WTC11 (cell line): Measurements from ENCODE around the gene CASP3. TPM values are rescaled to one million over a fixed set of nuclear protein-coding genes. Genes with fewer than 3 reads are reported as not detected.
A peak's percentile ranks its signal among the peaks of the same experiment; 100 is the strongest.

ENCODE experiments used
- ATF1 ChIP-seq: sonication (generic); formaldehyde crosslinking; IDR thresholded peaks from 2 replicates; pipeline ENCODE4 v1.8.1; 2023; ENCODE audit warnings: mild to moderate bottlenecking, moderate library complexity, missing genetic modification reagents
- CBFB ChIP-seq: sonication (generic); formaldehyde crosslinking; IDR thresholded peaks from 2 replicates; pipeline ENCODE4 v1.8.1; 2022; ENCODE audit warnings: mild to moderate bottlenecking, low read depth, missing genetic modification reagents
- E2F5 ChIP-seq: sonication (generic); formaldehyde crosslinking; IDR thresholded peaks from 2 replicates; pipeline ENCODE4 v1.8.1; 2022; ENCODE audit warnings: mild to moderate bottlenecking, moderate library complexity, missing genetic modification reagents
- EMX1 ChIP-seq: fragments of 250-450 bp; sonication (Bioruptor Pico); IDR thresholded peaks from 2 replicates; pipeline ENCODE4 v1.8.0; 2021; ENCODE audit warnings: mild to moderate bottlenecking
- ETV6 ChIP-seq: sonication (generic); formaldehyde crosslinking; IDR thresholded peaks from 2 replicates; pipeline ENCODE4 v1.8.1; 2022; ENCODE audit warnings: mild to moderate bottlenecking, missing genetic modification reagents
- GABPB1 ChIP-seq: sonication (generic); formaldehyde crosslinking; IDR thresholded peaks from 2 replicates; pipeline ENCODE4 v1.8.1; 2023; ENCODE audit warnings: mild to moderate bottlenecking, missing genetic modification reagents
- HMGA2 ChIP-seq: fragments of 250-450 bp; sonication (Bioruptor Pico); IDR thresholded peaks from 2 replicates; pipeline ENCODE4 v1.4.0; 2021; ENCODE audit warnings: mild to moderate bottlenecking, moderate library complexity
- JUN ChIP-seq: sonication (generic); formaldehyde crosslinking; IDR thresholded peaks from 2 replicates; pipeline ENCODE4 v1.8.0; 2023; ENCODE audit warnings: mild to moderate bottlenecking, missing genetic modification reagents
- KAT7 ChIP-seq: sonication (generic); formaldehyde crosslinking; IDR thresholded peaks from 2 replicates; pipeline ENCODE4 v1.8.1; 2023; ENCODE audit warnings: missing genetic modification reagents, mild to moderate bottlenecking, borderline replicate concordance
- MAX ChIP-seq: sonication (generic); formaldehyde crosslinking; IDR thresholded peaks from 2 replicates; pipeline ENCODE4 v1.8.0; 2022; ENCODE audit warnings: mild to moderate bottlenecking, missing genetic modification reagents
- MYBL2 ChIP-seq: sonication (generic); formaldehyde crosslinking; IDR thresholded peaks from 2 replicates; pipeline ENCODE4 v1.8.1; 2023; ENCODE audit warnings: mild to moderate bottlenecking, moderate library complexity, missing genetic modification reagents
- NFE2L1 ChIP-seq: sonication (generic); formaldehyde crosslinking; IDR thresholded peaks from 2 replicates; pipeline ENCODE4 v1.8.1; 2023; ENCODE audit warnings: missing genetic modification reagents
- NFYB ChIP-seq: sonication (generic); formaldehyde crosslinking; conservative IDR thresholded peaks from 2 replicates; pipeline ENCODE4 v1.8.0; 2022; ENCODE audit warnings: low read depth, missing genetic modification reagents
- NR2C2 ChIP-seq: sonication (generic); formaldehyde crosslinking; IDR thresholded peaks from 2 replicates; pipeline ENCODE4 v1.8.0; 2022; ENCODE audit warnings: mild to moderate bottlenecking, missing genetic modification reagents
- PRDM15 ChIP-seq: sonication (generic); formaldehyde crosslinking; IDR thresholded peaks from 2 replicates; pipeline ENCODE4 v1.8.0; 2022; ENCODE audit warnings: missing genetic modification reagents
- RELA ChIP-seq: sonication (generic); formaldehyde crosslinking; IDR thresholded peaks from 2 replicates; pipeline ENCODE4 v1.8.1; 2022; ENCODE audit warnings: missing genetic modification reagents, mild to moderate bottlenecking, borderline replicate concordance
- SOX15 ChIP-seq: fragments of 250-450 bp; sonication (Bioruptor Pico); IDR thresholded peaks from 2 replicates; pipeline ENCODE4 v1.9.0; 2021; ENCODE audit warnings: mild to moderate bottlenecking
- TEAD4 ChIP-seq: sonication (generic); formaldehyde crosslinking; IDR thresholded peaks from 2 replicates; pipeline ENCODE4 v1.8.0; 2022; ENCODE audit warnings: mild to moderate bottlenecking, missing genetic modification reagents
- USF2 ChIP-seq: sonication (generic); formaldehyde crosslinking; IDR thresholded peaks from 2 replicates; pipeline ENCODE4 v1.8.1; 2023; ENCODE audit warnings: mild to moderate bottlenecking, missing genetic modification reagents, moderate library complexity
- ZNF219 ChIP-seq: sonication (generic); formaldehyde crosslinking; IDR thresholded peaks from 2 replicates; pipeline ENCODE4 v1.8.0; 2023; ENCODE audit warnings: missing genetic modification reagents, mild to moderate bottlenecking, borderline replicate concordance
- ZNF263 ChIP-seq: sonication (generic); formaldehyde crosslinking; IDR thresholded peaks from 2 replicates; pipeline ENCODE4 v1.8.1; 2022; ENCODE audit warnings: low read depth, mild to moderate bottlenecking, moderate library complexity, missing genetic modification reagents
- ZNF423 ChIP-seq: fragments of 250-450 bp; sonication (Bioruptor Pico); IDR thresholded peaks from 2 replicates; pipeline ENCODE4 v2.1.2; 2022; ENCODE audit warnings: mild to moderate bottlenecking, moderate library complexity
- total RNA-seq: library from RNA; stranded (reverse); gene quantifications from 3 replicates; pipeline ENCODE4 v1.2.3, GENCODE V29; 2021
- TF ChIP-seq, protein P1 (sequence below): sonication (generic); formaldehyde crosslinking; IDR thresholded peaks from 2 replicates; pipeline ENCODE4 v1.8.1; 2023; ENCODE audit warnings: mild to moderate bottlenecking, missing genetic modification reagents
- TF ChIP-seq, protein P2 (sequence below): sonication (generic); formaldehyde crosslinking; IDR thresholded peaks from 2 replicates; pipeline ENCODE4 v1.8.1; 2023; ENCODE audit warnings: mild to moderate bottlenecking, missing genetic modification reagents, borderline replicate concordance
- TF ChIP-seq, protein P3 (sequence below): sonication (generic); formaldehyde crosslinking; IDR thresholded peaks from 2 replicates; pipeline ENCODE4 v1.8.0; 2023; ENCODE audit warnings: mild to moderate bottlenecking, missing genetic modification reagents

CASP3 gene
- total RNA-seq, 1 experiment from 2014 or later: 78.9 TPM

DNA sequence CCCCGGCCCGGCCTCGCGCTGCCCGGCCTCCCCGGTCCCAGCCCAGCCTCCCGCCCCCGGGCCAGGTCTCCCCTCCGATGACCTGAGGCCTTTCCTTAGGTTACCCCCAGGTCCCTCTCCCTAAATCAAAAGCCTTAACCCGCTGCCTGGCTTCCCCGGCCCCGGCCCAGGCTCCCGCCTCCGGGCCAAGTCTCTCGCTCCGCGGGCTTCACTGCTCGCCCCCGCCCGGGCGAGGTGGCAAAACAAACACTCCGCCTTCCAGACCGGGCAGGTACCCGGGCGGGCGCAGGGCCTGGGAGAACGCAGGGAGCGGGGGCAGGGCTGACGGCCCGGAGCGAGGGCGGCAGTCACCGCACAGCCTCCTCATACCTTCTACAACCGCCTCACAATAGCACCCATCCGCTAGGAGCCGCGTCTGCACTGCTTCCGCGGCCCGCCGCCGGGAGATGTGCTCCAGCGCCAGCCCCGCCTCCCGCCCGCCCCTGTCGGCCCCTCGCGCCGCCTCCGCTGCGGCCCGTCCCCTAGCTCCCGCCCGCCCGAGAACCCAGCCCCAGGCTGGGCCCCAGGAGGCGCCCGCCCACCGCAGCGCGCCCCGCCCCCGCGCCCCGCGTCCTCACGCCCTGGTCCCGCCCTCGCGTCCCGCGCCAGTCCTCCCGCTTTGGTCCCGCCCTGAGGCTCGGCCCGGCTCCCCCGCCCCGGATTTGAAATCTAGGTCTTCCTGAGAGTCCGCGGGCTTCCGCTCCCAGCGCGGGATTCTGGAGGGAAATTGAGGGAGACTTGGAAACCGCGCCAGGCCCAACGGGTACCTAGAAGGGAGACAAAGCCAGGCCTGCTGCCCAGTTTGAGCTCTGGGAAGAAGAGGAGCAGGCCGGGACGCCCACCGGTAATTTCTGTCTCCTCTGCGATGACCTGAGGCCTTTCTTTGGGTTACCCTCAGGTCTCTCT is at the start of gene CASP3, which contains the start of gene PRIMPOL (continued):
- TF ChIP-seq, protein P1, sequence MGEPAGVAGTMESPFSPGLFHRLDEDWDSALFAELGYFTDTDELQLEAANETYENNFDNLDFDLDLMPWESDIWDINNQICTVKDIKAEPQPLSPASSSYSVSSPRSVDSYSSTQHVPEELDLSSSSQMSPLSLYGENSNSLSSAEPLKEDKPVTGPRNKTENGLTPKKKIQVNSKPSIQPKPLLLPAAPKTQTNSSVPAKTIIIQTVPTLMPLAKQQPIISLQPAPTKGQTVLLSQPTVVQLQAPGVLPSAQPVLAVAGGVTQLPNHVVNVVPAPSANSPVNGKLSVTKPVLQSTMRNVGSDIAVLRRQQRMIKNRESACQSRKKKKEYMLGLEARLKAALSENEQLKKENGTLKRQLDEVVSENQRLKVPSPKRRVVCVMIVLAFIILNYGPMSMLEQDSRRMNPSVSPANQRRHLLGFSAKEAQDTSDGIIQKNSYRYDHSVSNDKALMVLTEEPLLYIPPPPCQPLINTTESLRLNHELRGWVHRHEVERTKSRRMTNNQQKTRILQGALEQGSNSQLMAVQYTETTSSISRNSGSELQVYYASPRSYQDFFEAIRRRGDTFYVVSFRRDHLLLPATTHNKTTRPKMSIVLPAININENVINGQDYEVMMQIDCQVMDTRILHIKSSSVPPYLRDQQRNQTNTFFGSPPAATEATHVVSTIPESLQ: no peak
- no peak for TF ChIP-seq NFYB (CRISPR knock-in tag)
- 0 out of 2 replicates have a peak, but pooled peaks have one; percentile 22 for TF ChIP-seq RELA (CRISPR knock-in tag)
- TF ChIP-seq E2F5: peak; percentile 82; the same call in 1 of the 2 replicates
- no peak; the same call in 1 of the 2 replicates for TF ChIP-seq MAX (CRISPR knock-in tag)
- TF ChIP-seq CBFB (CRISPR knock-in tag): no peak
- TF ChIP-seq ZNF263 (CRISPR knock-in tag): 0 out of 2 replicates have a peak, but pooled peaks have one; percentile 10
- TF ChIP-seq SOX15 (CRISPR knock-in tag): no peak
- TF ChIP-seq GABPB1: no peak
- TF ChIP-seq ZNF423: no peak
- TF ChIP-seq KAT7 (CRISPR knock-in tag): no peak
- no peak for TF ChIP-seq TEAD4 (CRISPR knock-in tag)
- no peak for TF ChIP-seq NR2C2 (CRISPR knock-in tag)
- TF ChIP-seq ATF1 (CRISPR knock-in tag): no peak
- TF ChIP-seq HMGA2 (CRISPR knock-in tag): no peak
- no peak for TF ChIP-seq JUN (CRISPR knock-in tag)
- TF ChIP-seq ZNF219: no peak
- TF ChIP-seq, protein P2, sequence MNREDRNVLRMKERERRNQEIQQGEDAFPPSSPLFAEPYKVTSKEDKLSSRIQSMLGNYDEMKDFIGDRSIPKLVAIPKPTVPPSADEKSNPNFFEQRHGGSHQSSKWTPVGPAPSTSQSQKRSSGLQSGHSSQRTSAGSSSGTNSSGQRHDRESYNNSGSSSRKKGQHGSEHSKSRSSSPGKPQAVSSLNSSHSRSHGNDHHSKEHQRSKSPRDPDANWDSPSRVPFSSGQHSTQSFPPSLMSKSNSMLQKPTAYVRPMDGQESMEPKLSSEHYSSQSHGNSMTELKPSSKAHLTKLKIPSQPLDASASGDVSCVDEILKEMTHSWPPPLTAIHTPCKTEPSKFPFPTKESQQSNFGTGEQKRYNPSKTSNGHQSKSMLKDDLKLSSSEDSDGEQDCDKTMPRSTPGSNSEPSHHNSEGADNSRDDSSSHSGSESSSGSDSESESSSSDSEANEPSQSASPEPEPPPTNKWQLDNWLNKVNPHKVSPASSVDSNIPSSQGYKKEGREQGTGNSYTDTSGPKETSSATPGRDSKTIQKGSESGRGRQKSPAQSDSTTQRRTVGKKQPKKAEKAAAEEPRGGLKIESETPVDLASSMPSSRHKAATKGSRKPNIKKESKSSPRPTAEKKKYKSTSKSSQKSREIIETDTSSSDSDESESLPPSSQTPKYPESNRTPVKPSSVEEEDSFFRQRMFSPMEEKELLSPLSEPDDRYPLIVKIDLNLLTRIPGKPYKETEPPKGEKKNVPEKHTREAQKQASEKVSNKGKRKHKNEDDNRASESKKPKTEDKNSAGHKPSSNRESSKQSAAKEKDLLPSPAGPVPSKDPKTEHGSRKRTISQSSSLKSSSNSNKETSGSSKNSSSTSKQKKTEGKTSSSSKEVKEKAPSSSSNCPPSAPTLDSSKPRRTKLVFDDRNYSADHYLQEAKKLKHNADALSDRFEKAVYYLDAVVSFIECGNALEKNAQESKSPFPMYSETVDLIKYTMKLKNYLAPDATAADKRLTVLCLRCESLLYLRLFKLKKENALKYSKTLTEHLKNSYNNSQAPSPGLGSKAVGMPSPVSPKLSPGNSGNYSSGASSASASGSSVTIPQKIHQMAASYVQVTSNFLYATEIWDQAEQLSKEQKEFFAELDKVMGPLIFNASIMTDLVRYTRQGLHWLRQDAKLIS (CRISPR knock-in tag): no peak
- no peak for TF ChIP-seq PRDM15 (CRISPR knock-in tag)
- no peak for TF ChIP-seq NFE2L1
- TF ChIP-seq, protein P3, sequence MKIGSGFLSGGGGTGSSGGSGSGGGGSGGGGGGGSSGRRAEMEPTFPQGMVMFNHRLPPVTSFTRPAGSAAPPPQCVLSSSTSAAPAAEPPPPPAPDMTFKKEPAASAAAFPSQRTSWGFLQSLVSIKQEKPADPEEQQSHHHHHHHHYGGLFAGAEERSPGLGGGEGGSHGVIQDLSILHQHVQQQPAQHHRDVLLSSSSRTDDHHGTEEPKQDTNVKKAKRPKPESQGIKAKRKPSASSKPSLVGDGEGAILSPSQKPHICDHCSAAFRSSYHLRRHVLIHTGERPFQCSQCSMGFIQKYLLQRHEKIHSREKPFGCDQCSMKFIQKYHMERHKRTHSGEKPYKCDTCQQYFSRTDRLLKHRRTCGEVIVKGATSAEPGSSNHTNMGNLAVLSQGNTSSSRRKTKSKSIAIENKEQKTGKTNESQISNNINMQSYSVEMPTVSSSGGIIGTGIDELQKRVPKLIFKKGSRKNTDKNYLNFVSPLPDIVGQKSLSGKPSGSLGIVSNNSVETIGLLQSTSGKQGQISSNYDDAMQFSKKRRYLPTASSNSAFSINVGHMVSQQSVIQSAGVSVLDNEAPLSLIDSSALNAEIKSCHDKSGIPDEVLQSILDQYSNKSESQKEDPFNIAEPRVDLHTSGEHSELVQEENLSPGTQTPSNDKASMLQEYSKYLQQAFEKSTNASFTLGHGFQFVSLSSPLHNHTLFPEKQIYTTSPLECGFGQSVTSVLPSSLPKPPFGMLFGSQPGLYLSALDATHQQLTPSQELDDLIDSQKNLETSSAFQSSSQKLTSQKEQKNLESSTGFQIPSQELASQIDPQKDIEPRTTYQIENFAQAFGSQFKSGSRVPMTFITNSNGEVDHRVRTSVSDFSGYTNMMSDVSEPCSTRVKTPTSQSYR (CRISPR knock-in tag): no peak
- TF ChIP-seq MYBL2 (CRISPR knock-in tag): no peak; the same call in 1 of the 2 replicates
- 0 out of 2 replicates have a peak, but pooled peaks have one; percentile 17 for TF ChIP-seq USF2
- no peak for TF ChIP-seq EMX1 (CRISPR knock-in tag)
- no peak for TF ChIP-seq ETV6 (CRISPR knock-in tag)
